HG03159 (cell line): ENCODE results near the gene NPIPB4.
"Not testable (repeated sequence)": the region's sequence is repeated elsewhere in the genome, so short reads cannot be mapped to it uniquely, and the experiment has no call there.

Experiments
- ATAC-seq: cut with Tn5 transposase; IDR thresholded peaks from one replicate; pipeline ENCODE4 v1.9.1; 2021; ENCODE audit warnings: mild to moderate bottlenecking, moderate library complexity; ENCODE audit not compliant: unreplicated experiment

Gene NPIPB4

DNA sequence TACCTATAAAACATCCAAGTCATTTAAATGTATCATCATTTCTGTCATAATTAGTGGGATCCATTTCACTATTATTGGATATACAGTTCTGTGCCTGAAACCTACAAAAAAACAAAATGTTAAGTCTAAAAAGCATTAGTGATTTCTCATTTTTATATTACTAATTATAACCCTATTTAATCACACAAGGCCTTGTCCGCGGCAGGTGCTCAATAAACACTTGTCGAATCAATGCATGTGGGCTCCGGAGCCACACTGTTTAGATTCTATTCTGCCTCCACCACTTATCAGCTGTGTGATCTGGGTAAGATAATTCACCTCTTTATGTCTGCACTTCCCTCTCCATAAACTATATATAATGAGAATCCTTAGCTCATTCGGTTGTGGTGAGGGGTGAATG lies at the start of gene NPIPB4:
NPIPB4 (minus strand) TSS at position 101 of the 400 bp plus-strand sequence. CDS start 378 bp downstream, outside the sequence.
- ATAC-seq = not testable (repeated sequence)

GRCh38 chr16:21898998-21899397 lies 41.4 kb upstream of the NPIPB4 start:
- ATAC-seq = not testable (repeated sequence)

DNA sequence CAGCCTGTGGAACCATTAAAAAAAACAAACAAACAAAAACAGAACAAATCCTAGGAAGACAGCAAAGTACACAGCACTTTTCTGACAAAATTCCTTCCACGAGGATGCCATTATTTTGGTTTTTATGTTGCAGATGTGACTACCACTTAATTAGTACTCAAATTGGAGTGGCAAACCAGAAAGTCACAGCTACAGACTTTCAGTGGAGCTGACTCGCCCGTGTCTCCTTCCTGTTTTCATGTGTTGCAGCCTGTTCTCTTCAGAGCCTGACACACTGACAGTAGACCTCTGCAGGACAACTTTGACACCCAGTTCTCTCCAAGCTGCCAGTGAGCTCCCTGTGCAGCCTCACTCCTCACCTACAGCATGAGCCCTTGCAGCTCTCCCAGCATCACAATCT lies 24.4 kb upstream of the NPIPB4 start:
- not testable (repeated sequence) for ATAC-seq

- not testable (repeated sequence) for ATAC-seq
Measured at GRCh38 chr16:21837186-21837585, 20.4 kb downstream of the NPIPB4 start.

GRCh38 chr16:21836334-21836733 lies 21.2 kb downstream of the NPIPB4 start:
- not testable (repeated sequence) for ATAC-seq

- ATAC-seq = not testable (repeated sequence)
Measured at GRCh38 chr16:21835747-21836146, 21.8 kb downstream of the NPIPB4 start.

GRCh38 chr16:21834211-21834610 lies 23.3 kb downstream of the NPIPB4 start:
- not testable (repeated sequence) for ATAC-seq

DNA sequence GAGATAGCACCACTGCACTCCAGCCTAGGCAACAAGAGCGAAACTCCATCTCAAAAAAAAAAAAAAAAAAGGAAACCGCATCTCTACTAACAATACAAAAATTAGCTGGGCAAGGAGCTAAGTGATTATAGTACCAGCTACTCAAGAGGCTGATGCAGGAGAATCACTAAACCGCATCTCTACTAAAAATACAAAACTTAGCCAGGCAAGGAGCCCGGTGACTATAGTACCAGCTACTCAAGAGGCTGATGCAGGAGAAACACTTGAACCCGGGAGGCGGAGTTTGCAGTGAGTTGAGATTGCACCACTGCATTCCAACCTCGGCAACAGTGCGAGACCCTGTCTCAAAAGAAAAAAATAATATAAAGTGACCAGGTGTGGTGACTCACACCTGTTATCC lies 27.6 kb downstream of the NPIPB4 start:
- ATAC-seq = not testable (repeated sequence)

GRCh38 chr16:21826067-21826706 lies 31.4 kb downstream of the NPIPB4 start:
- not testable (repeated sequence) for ATAC-seq

- ATAC-seq = not testable (repeated sequence)
Measured at GRCh38 chr16:21825526-21825925, 32.0 kb downstream of the NPIPB4 start.

- ATAC-seq = not testable (repeated sequence)
Measured at GRCh38 chr16:21823258-21823657, 34.3 kb downstream of the NPIPB4 start.

DNA sequence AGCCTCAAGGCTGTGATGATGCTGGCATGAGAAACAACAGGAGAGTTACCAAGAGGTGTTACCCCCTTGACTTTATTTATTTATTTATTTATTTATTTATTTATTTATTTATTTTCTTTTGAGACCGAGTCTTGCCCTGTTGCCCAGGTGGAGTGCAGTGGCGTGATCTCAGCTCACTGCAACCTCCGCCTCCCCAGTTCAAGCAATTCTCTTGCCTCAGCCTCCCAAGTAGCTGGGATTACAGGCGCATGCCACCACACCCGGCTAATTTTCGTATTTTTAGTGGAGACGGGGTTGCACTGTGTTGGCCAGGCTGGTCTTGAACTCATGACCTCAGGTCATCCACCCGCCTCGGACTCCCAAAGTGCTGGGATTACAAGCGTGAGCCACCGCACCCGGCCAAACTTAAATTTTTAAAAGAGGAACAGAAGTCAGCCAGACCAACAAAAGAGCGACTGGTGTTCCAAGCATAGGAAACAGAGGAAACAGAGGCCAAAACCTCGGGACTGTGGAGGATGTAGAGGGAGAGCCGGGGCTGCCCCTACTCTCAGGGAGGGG lies 36.6 kb downstream of the NPIPB4 start:
- ATAC-seq = peak; percentile 4

DNA sequence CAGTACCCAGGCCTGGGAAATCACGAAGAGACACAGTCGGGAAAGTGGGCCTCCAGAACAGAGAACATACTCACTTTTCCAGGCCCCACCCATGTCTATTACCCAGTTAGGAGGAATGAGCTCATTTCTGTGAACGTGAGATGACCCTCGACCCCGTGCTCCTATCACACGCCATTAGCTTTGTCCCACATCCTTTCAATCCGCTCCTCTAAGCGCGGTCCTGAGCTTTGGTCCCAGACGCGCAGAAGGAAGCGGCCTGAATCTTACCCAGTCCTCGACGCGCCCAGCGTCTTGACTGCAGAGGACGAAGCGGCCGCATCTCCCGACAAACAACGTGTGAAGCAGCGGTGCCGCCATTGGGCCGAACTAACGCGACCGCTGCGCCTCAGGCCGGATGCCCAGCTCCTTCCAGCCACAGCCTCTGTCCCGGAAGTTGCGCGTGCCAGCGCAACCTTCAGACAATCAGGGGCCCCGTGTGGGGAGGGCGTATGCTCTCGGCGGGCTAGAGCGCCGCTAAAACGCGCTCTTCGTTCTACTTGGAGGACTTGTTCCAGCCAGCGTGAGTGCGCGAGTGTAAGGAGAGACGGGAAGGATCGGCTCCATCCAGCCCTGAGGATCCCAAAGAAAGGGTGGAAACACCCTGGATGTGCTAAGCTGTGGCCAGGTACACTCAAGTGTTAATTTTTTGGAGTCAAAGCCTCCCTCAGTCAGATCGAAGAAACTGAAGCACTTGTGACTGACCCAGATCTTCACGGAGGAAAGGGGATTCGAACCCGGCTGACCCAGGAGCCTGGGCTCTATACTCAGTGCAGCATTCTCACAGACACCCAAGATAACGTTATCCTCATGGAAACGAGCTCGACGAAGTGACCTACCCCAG lies 37.3 kb downstream of the NPIPB4 start:
- ATAC-seq = peak; percentile 95

GRCh38 chr16:21819617-21820016 lies 37.9 kb downstream of the NPIPB4 start:
- not testable (repeated sequence) for ATAC-seq

- not testable (repeated sequence) for ATAC-seq
Measured at GRCh38 chr16:21817012-21817411, 40.5 kb downstream of the NPIPB4 start.

DNA sequence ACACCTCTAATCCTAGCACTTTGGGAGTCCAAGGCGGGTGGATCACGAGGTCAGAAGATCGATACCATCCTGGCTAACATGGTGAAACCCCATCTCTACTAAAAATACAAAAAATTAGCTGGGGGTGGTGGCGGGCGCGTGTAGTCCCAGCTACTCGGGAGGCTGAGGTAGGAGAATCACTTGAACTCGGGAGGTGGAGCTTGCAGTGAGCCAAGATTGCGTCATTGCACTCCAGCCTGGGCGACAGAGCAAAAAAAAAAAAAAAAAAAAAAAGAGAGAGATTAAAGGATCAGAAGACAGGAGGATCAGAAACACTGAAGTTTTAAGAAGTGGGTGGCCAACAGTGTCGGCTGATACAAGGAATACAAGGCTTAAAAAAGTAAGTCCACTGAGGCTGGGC lies 41.9 kb downstream of the NPIPB4 start:
- ATAC-seq = not testable (repeated sequence)

- not testable (repeated sequence) for ATAC-seq
Measured at GRCh38 chr16:21802375-21802663, 55.2 kb downstream of the NPIPB4 start.

- not testable (repeated sequence) for ATAC-seq
Measured at GRCh38 chr16:21801538-21802374, 55.8 kb downstream of the NPIPB4 start.

GRCh38 chr16:21798601-21799000 lies 59.0 kb downstream of the NPIPB4 start:
- not testable (repeated sequence) for ATAC-seq

- not testable (repeated sequence) for ATAC-seq
Measured at GRCh38 chr16:21793310-21793709, 64.2 kb downstream of the NPIPB4 start.

- not testable (repeated sequence) for ATAC-seq
Measured at GRCh38 chr16:21790506-21790905, 67.0 kb downstream of the NPIPB4 start.
